ENCODE results near the gene UGT1A7. TPM values are rescaled to one million over a fixed set of nuclear protein-coding genes. Genes with fewer than 3 reads are reported as not detected.

The UGT1A7 gene
- total RNA-seq, 1 experiment from 2014 or later = 0.18 TPM

DNA sequence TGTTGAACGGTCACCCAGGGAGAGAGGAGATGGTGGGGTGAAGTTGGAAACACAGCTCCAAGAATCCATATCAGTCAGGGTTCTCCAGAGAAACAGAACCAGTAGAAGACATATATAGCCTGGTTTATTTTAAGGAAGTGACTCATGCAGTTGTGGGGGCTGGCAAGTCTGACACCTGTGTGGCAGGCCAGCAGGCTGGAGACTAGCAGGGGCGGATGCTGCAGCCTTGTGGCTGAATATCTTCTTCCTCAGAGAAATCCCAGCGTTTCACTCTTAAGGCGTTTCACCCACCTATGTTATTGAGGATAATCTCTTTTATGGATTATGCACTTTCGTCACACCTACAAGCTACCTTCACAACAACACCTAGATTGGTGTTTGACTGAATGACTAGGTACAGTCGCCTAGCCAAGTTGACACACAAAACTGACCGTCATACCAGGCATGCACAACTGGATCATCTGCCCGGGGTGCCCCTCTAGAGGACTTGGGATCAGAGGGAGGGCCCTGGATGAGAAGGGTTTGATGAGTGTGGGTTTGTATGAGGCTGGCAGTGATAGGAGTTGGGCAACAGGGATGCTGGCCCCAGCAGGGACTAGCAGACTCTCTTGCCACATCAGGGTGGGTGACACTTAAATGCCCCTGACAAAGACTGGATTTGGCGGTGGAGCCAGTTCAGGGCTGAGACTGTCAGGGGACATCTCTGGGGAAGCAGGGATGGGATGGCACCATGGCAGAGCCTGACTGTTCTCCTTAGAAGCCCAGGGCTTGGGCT is 119.8 kb downstream of the UGT1A7 start:
- POLR2A ChIA-PET = no interaction called here
- TF ChIP-seq, protein P1, sequence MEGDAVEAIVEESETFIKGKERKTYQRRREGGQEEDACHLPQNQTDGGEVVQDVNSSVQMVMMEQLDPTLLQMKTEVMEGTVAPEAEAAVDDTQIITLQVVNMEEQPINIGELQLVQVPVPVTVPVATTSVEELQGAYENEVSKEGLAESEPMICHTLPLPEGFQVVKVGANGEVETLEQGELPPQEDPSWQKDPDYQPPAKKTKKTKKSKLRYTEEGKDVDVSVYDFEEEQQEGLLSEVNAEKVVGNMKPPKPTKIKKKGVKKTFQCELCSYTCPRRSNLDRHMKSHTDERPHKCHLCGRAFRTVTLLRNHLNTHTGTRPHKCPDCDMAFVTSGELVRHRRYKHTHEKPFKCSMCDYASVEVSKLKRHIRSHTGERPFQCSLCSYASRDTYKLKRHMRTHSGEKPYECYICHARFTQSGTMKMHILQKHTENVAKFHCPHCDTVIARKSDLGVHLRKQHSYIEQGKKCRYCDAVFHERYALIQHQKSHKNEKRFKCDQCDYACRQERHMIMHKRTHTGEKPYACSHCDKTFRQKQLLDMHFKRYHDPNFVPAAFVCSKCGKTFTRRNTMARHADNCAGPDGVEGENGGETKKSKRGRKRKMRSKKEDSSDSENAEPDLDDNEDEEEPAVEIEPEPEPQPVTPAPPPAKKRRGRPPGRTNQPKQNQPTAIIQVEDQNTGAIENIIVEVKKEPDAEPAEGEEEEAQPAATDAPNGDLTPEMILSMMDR (IDR thresholded peaks at IDR 0.05; ENCODE audit: insufficient read depth in 1 of 2, low read depth in 1 of 2, low read length in 1 of 2, severe bottlenecking in 1 of 2, unreplicated experiment in 1 of 2) = no peak
- H3K36me3 Mint-ChIP-seq (ENCODE audit: insufficient read depth, unreplicated experiment) = no peaks in the 10 kb centered on the region
- BruUV-seq (replicated peaks) = no TSS peak
- Histone ChIP-seq H3K27me3 (replicated peaks; ENCODE audit: control insufficient read depth, insufficient read depth, low read length) (no peaks in the 10 kb centered on the region), H3K36me3 (ENCODE audit: control insufficient read depth, insufficient read depth, low read length) (no peaks in the 10 kb centered on the region), H3K9me3 (no peaks in the 10 kb centered on the region), H3K4me3 (ENCODE audit: low read depth, low read length) (no peak overlapping the region), H3K4me1 (no peaks in the 10 kb centered on the region)
- no peaks in the 10 kb centered on the region for H3K9me3 Mint-ChIP-seq (ENCODE audit: unreplicated experiment)
- no peak for DNase-seq
- CTCF ChIA-PET = no interaction called here
- intact Hi-C loops (cut with micrococcal nuclease; ENCODE audit: unreplicated experiment) = no loop called here
- H3K27me3 Mint-ChIP-seq (ENCODE audit: insufficient read depth, unreplicated experiment) = no peaks in the 10 kb centered on the region
- H3K4me3 Mint-ChIP-seq (ENCODE audit: unreplicated experiment) = no peak overlapping the region
- H3K27ac Mint-ChIP-seq (ENCODE audit: unreplicated experiment) = no peak overlapping the region
- no peaks in the 10 kb centered on the region for H3K4me1 Mint-ChIP-seq (ENCODE audit: low read depth, unreplicated experiment)

DNA sequence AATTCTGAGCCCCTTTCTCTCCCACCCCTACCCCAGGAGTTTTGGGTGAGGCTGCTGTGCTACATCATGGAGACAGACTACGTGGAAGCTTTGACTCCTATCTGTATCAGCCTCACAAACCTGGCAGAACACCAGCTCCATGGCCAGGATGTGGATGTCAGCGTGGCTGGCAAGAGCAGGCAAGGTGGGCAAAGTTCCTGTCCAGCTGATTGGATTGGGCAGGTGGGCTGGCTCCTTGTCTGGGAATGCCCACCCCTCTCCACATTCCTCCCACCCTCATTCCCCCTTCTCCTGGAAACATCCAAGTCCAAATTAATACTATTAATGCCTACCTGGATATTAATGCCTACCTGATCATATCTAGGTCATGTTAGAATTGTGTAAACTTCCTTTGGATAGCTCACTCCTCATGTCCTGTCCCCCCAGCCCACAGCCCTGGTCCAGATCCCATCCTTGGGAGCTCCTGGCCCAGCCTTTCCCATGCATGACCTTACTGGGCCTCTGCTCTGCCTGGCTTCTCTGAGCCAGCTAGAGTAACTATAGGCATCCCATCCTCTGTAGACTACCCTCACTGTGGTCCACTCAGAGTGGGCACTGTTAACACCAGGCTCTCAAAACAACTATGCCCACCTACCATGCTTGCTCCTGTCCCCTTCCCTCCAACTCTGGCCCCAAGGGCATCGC is 120.6 kb downstream of the UGT1A7 start:
- H3K4me3 ChIP-seq (ENCODE audit: low read depth, low read length) = no peak overlapping the region
- no peaks in the 10 kb centered on the region for H3K4me1 ChIP-seq
- BruUV-seq (replicated peaks) = no TSS peak
- H3K36me3 Mint-ChIP-seq (ENCODE audit: insufficient read depth, unreplicated experiment) = no peaks in the 10 kb centered on the region
- no peaks in the 10 kb centered on the region for H3K9me3 Mint-ChIP-seq (ENCODE audit: unreplicated experiment)
- no peaks in the 10 kb centered on the region for H3K27me3 ChIP-seq (replicated peaks; ENCODE audit: control insufficient read depth, insufficient read depth, low read length)
- H3K27me3 Mint-ChIP-seq (ENCODE audit: insufficient read depth, unreplicated experiment) = no peaks in the 10 kb centered on the region
- TF ChIP-seq, protein P1 (IDR thresholded peaks at IDR 0.05; ENCODE audit: insufficient read depth in 1 of 2, low read depth in 1 of 2, low read length in 1 of 2, severe bottlenecking in 1 of 2, unreplicated experiment in 1 of 2) = no peak
- H3K36me3 ChIP-seq (ENCODE audit: control insufficient read depth, insufficient read depth, low read length) = no peaks in the 10 kb centered on the region
- H3K4me1 Mint-ChIP-seq (ENCODE audit: low read depth, unreplicated experiment) = no peaks in the 10 kb centered on the region
- intact Hi-C loops (cut with micrococcal nuclease; ENCODE audit: unreplicated experiment) = no loop called here
- DNase-seq = no peak
- H3K4me3 Mint-ChIP-seq (ENCODE audit: unreplicated experiment) = no peak overlapping the region
- CTCF ChIA-PET = no interaction called here
- H3K27ac Mint-ChIP-seq (ENCODE audit: unreplicated experiment) = no peak overlapping the region
- H3K9me3 ChIP-seq = no peaks in the 10 kb centered on the region
- POLR2A ChIA-PET = no interaction called here

DNA sequence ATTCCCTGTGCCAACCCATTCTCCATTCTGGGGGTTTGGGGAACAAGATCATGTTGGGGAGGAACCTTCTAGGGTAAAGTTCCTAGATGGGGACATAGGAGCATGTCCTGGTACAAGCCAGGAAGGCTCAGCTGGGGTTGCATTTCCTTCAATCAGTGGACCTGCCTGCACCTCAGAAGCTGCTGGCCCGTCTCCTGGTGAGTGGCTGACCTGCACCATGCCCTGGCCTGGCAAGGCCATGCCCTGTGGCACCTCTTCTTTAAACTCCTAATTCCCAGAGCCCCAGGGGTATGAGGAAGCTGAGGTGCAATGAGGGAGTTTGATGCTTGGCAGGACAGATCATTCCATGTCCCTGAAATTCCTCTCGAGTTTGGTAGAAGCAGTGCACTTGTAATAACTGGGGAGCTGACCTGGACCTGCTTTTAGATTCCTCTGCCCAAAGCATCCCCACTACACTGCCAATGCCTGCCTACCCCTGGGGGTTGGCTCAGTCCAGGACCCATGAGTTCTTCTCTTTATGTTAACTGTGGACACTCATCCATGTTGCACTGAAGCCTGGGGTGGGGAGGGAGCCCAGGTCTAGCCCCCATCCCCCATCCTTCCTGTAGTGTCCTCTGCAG is 121.7 kb downstream of the UGT1A7 start:
- Histone ChIP-seq H3K4me1 (no peaks in the 10 kb centered on the region), H3K36me3 (ENCODE audit: control insufficient read depth, insufficient read depth, low read length) (no peaks in the 10 kb centered on the region), H3K4me3 (ENCODE audit: low read depth, low read length) (no peak overlapping the region), H3K9me3 (no peaks in the 10 kb centered on the region), H3K27me3 (replicated peaks; ENCODE audit: control insufficient read depth, insufficient read depth, low read length) (no peaks in the 10 kb centered on the region)
- intact Hi-C loops (cut with micrococcal nuclease; ENCODE audit: unreplicated experiment) = no loop called here
- Mint-ChIP-seq H3K4me3 (ENCODE audit: unreplicated experiment) (no peak overlapping the region), H3K27me3 (ENCODE audit: insufficient read depth, unreplicated experiment) (no peaks in the 10 kb centered on the region), H3K36me3 (ENCODE audit: insufficient read depth, unreplicated experiment) (no peaks in the 10 kb centered on the region), H3K4me1 (ENCODE audit: low read depth, unreplicated experiment) (no peaks in the 10 kb centered on the region), H3K27ac (ENCODE audit: unreplicated experiment) (no peak overlapping the region), H3K9me3 (ENCODE audit: unreplicated experiment) (no peaks in the 10 kb centered on the region)
- DNase-seq = no peak
- no TSS peak for BruUV-seq (replicated peaks)
- ChIA-PET CTCF (no interaction called here), POLR2A (no interaction called here)
- TF ChIP-seq, protein P1 (IDR thresholded peaks at IDR 0.05; ENCODE audit: insufficient read depth in 1 of 2, low read depth in 1 of 2, low read length in 1 of 2, severe bottlenecking in 1 of 2, unreplicated experiment in 1 of 2) = no peak
